ENCODE results near the gene P2RX3.
A peak's percentile ranks its signal among the peaks of the same experiment; 100 is the strongest.

Gene P2RX3

GRCh38 chr11:57322256-57323166, 15.6 kb upstream of the P2RX3 start:
- Histone ChIP-seq H3K4me3 (ENCODE audit: low read depth, low read length) (no peak overlapping the region), H3K27me3 (ENCODE audit: insufficient read depth, low read depth, severe bottlenecking) (no peaks in the 10 kb centered on the region), H3K27ac (no peak overlapping the region), H3K9me3 (ENCODE audit: severe bottlenecking) (no peaks in the 10 kb centered on the region), H3K36me3 (peaks cover 37% of the 10 kb centered on the region)
- TF ChIP-seq, protein P1, sequence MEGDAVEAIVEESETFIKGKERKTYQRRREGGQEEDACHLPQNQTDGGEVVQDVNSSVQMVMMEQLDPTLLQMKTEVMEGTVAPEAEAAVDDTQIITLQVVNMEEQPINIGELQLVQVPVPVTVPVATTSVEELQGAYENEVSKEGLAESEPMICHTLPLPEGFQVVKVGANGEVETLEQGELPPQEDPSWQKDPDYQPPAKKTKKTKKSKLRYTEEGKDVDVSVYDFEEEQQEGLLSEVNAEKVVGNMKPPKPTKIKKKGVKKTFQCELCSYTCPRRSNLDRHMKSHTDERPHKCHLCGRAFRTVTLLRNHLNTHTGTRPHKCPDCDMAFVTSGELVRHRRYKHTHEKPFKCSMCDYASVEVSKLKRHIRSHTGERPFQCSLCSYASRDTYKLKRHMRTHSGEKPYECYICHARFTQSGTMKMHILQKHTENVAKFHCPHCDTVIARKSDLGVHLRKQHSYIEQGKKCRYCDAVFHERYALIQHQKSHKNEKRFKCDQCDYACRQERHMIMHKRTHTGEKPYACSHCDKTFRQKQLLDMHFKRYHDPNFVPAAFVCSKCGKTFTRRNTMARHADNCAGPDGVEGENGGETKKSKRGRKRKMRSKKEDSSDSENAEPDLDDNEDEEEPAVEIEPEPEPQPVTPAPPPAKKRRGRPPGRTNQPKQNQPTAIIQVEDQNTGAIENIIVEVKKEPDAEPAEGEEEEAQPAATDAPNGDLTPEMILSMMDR (IDR thresholded peaks at IDR 0.05; ENCODE audit: low read depth, low read length), result no peak
- DNase-seq, result peak; percentile 42

DNA sequence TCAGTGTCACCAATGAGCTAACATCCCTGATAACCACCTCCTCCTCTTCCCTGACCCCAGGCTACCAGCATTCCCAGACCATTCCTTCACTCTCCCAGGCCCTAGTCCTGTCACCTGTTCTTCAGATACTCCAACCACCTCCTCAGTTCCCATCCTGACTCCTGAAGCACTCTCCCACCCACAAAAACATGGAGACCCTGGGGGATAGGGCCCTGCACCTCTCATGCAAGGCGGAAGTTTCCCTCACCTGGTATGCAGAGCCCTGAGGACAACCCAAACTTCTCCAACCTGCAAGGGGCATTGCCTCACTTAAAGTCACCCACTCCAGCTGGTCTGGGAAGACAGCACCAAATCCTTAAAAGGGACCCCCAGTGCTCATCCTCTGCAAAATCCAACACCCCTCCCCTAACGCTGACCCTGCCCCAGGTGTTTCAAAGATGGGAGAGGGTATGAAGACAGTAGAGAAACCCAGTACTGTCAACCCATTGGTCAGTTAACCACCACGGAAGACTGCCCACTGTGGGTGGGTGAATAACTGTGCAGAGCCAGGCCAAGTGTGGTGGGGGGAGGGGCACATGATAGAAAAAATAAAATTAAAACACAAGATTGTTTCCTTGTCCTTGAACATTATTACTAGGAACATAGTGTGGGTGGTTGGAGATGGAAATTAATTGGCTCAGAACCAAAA, 14.8 kb upstream of the P2RX3 start:
- peaks cover 37% of the 10 kb centered on the region for H3K36me3 ChIP-seq

GRCh38 chr11:57323855-57324153, 14.3 kb upstream of the P2RX3 start:
- DNase-seq, result no peak
- Histone ChIP-seq H3K9me3 (ENCODE audit: severe bottlenecking) (no peaks in the 10 kb centered on the region), H3K4me3 (ENCODE audit: low read depth, low read length) (peak overlapping the region; percentile 47), H3K27ac (peak overlapping the region; percentile 72), H3K27me3 (ENCODE audit: insufficient read depth, low read depth, severe bottlenecking) (no peaks in the 10 kb centered on the region), H3K36me3 (peaks cover 39% of the 10 kb centered on the region)
- TF ChIP-seq, protein P1 (IDR thresholded peaks at IDR 0.05; ENCODE audit: low read depth, low read length), result no peak

More for the DNA sequence above, 14.8 kb upstream of the P2RX3 start:
- Histone ChIP-seq H3K9me3 (ENCODE audit: severe bottlenecking) (no peaks in the 10 kb centered on the region), H3K27ac (no peak overlapping the region; the same call in 1 of the 2 replicates), H3K27me3 (ENCODE audit: insufficient read depth, low read depth, severe bottlenecking) (no peaks in the 10 kb centered on the region), H3K4me3 (ENCODE audit: low read depth, low read length) (peak overlapping the region; percentile 47)
- TF ChIP-seq, protein P1 (IDR thresholded peaks at IDR 0.05; ENCODE audit: low read depth, low read length), result no peak
- DNase-seq, result no peak

GRCh38 chr11:57324154-57324885, 13.8 kb upstream of the P2RX3 start:
- no peaks in the 10 kb centered on the region for H3K27me3 ChIP-seq (ENCODE audit: insufficient read depth, low read depth, severe bottlenecking)
- peak; percentile 70 for DNase-seq
- peaks cover 42% of the 10 kb centered on the region for H3K36me3 ChIP-seq
- peak overlapping the region; percentile 72 for H3K27ac ChIP-seq
- TF ChIP-seq, protein P1 (IDR thresholded peaks at IDR 0.05; ENCODE audit: low read depth, low read length), result no peak
- peak overlapping the region; percentile 47 for H3K4me3 ChIP-seq (ENCODE audit: low read depth, low read length)
- H3K9me3 ChIP-seq (ENCODE audit: severe bottlenecking), result no peaks in the 10 kb centered on the region

GRCh38 chr11:57324886-57325734, 13.0 kb upstream of the P2RX3 start, which contains the start of gene TNKS1BP1:
TSS of gene TNKS1BP1 (minus strand) at chr11:57324952. CDS start at chr11:57321885, 3,067 bp downstream.
- Histone ChIP-seq H3K27me3 (ENCODE audit: insufficient read depth, low read depth, severe bottlenecking) (no peaks in the 10 kb centered on the region), H3K36me3 (peaks cover 47% of the 10 kb centered on the region), H3K4me3 (ENCODE audit: low read depth, low read length) (peak within 1 kb of the TSS; percentile 54), H3K27ac (peak within 1 kb of the TSS; percentile 87), H3K9me3 (ENCODE audit: severe bottlenecking) (no peaks in the 10 kb centered on the region)
- TF ChIP-seq, protein P1 (IDR thresholded peaks at IDR 0.05; ENCODE audit: low read depth, low read length), result no peak
- peak; percentile 97 for DNase-seq

All from WERI-Rb-1 (cell line).